HG03060 (cell line): ENCODE results near the gene CDKN2B.
A peak's percentile ranks its signal among the peaks of the same experiment; 100 is the strongest.
"Not testable (repeated sequence)": the region's sequence is repeated elsewhere in the genome, so short reads cannot be mapped to it uniquely, and the experiment has no call there.

ENCODE experiments used
- ATAC-seq: cut with Tn5 transposase; IDR thresholded peaks from one replicate; pipeline ENCODE4 v1.9.1; 2021; ENCODE audit warnings: low read depth, moderate number of reproducible peaks; ENCODE audit not compliant: unreplicated experiment

Gene CDKN2B

GRCh38 chr9:22008717-22009505 is at the start of gene CDKN2B:
CDKN2B (minus strand) TSS chr9:22009305; CDS start chr9:22008953, 352 bp downstream.
- peak; percentile 83 for ATAC-seq

GRCh38 chr9:22057972-22058371 is 48.9 kb upstream of the CDKN2B start:
- ATAC-seq: not testable (repeated sequence)

- no peak for ATAC-seq
These were observed 47.3 kb upstream of the CDKN2B start for GRCh38 chr9:22056402-22056801.

GRCh38 chr9:22055090-22055489 is 46.0 kb upstream of the CDKN2B start:
- ATAC-seq: no peak

GRCh38 chr9:22054529-22054928 is 45.4 kb upstream of the CDKN2B start:
- ATAC-seq: no peak

GRCh38 chr9:22054076-22054475 is 45.0 kb upstream of the CDKN2B start:
- no peak for ATAC-seq

- no peak for ATAC-seq
These were observed 44.1 kb upstream of the CDKN2B start for GRCh38 chr9:22053178-22053577.

- peak; percentile 45 for ATAC-seq
These were observed 43.4 kb upstream of the CDKN2B start for GRCh38 chr9:22052376-22052945.

- no peak for ATAC-seq
These were observed 41.8 kb upstream of the CDKN2B start for GRCh38 chr9:22050924-22051323.

- ATAC-seq: no peak
These were observed 40.3 kb upstream of the CDKN2B start for GRCh38 chr9:22049411-22049810.

GRCh38 chr9:22047596-22047995 is 38.5 kb upstream of the CDKN2B start:
- no peak for ATAC-seq

- ATAC-seq: no peak
These were observed 37.3 kb upstream of the CDKN2B start for GRCh38 chr9:22046243-22046885.

- ATAC-seq: no peak
These were observed 36.3 kb upstream of the CDKN2B start for GRCh38 chr9:22045423-22045822.

GRCh38 chr9:22044583-22044982 is 35.5 kb upstream of the CDKN2B start:
- no peak for ATAC-seq

GRCh38 chr9:22043928-22044327 is 34.8 kb upstream of the CDKN2B start:
- ATAC-seq: no peak

- ATAC-seq: no peak
These were observed 32.7 kb upstream of the CDKN2B start for GRCh38 chr9:22041775-22042174.

GRCh38 chr9:22041344-22041743 is 32.2 kb upstream of the CDKN2B start:
- ATAC-seq: no peak

GRCh38 chr9:22040760-22041159 is 31.7 kb upstream of the CDKN2B start:
- ATAC-seq: no peak

GRCh38 chr9:22039258-22039657 is 30.2 kb upstream of the CDKN2B start:
- ATAC-seq: no peak

GRCh38 chr9:22037954-22038690 is 29.0 kb upstream of the CDKN2B start:
- no peak for ATAC-seq
